Ovary (tissue), 9 donors: Measurements from ENCODE around the gene SULF2. TPM values are rescaled to one million over a fixed set of nuclear protein-coding genes. Genes with fewer than 3 reads are reported as not detected.

Source experiments
- DNase-seq, 5 donors: peaks; one replicate each; pipeline ENCODE4 v3.0.0-alpha.2; 2019 to 2020
- H3K27ac ChIP-seq, 2 donors: fragments of 200-600 bp; one replicate each; pipeline versions ENCODE4 v1.5.1 to v1.8.0; 2019 to 2022
- H3K27me3 ChIP-seq: fragments of 200-600 bp; one replicate; pipeline ENCODE4 v1.8.0; 2022
- H3K36me3 ChIP-seq: fragments of 200-600 bp; sonication (generic); one replicate; pipeline ENCODE4 v1.5.1; 2019
- H3K4me1 ChIP-seq: one replicate; pipeline ENCODE4 v1.8.1; 2013; ENCODE audit warnings: mild to moderate bottlenecking, moderate library complexity; ENCODE audit not compliant: insufficient read depth
- H3K4me3 ChIP-seq: fragments of 200-600 bp; sonication (generic); one replicate; pipeline ENCODE4 v1.5.1; 2017
- H3K9me3 ChIP-seq, 2 donors: fragments of 200-600 bp in 1 of 2; sonication (generic) in 1 of 2; one replicate each; pipeline versions ENCODE4 v1.5.1 to v1.8.1; 2013 to 2019; ENCODE audit warnings: mild to moderate bottlenecking in 1 of 2, moderate library complexity in 1 of 2
- CTCF ChIP-seq, 3 donors: fragments of 450-650 bp in 2 of 3; fragments of 200-600 bp in 1 of 3; IDR thresholded peaks; one replicate each; pipeline versions ENCODE4 v1.5.1 to v1.8.0; 2016 to 2022; ENCODE audit warnings: antibody characterized with exemption in 3 of 3, mild to moderate bottlenecking in 1 of 3
- EP300 ChIP-seq: sonication (generic); formaldehyde crosslinking; IDR thresholded peaks from one replicate; pipeline ENCODE4 v1.6.1; 2017; ENCODE audit warnings: antibody characterized with exemption
- POLR2A ChIP-seq: fragments of 450-650 bp; IDR thresholded peaks from one replicate; pipeline ENCODE4 v1.6.1; 2017; ENCODE audit warnings: antibody characterized with exemption, mild to moderate bottlenecking, moderate library complexity
- WGBS, 3 donors: extraction: QIAGEN DNeasy Blood & Tissue Kit in 1 of 3; methylation state at CpG; one replicate each; pipeline versions ENCODE4 v1.1.5 to v1.1.7; 2013 to 2017; 5-methylcytosine and 5-hydroxymethylcytosine counted together
- intact Hi-C, 4 donors: fragments of 100-400 bp; cut with DNase I; formaldehyde crosslinking; loops; one replicate each; pipeline versions ENCODE4 v1.11.0 to v1.15.1; 2022 to 2023
- polyA plus RNA-seq, 2 donors: library from polyadenylated mRNA; stranded (reverse); fragments of 200-250 nt in 1 of 2; fragments of 350-450 nt in 1 of 2; fragmentation: Illumina TruSeq in 1 of 2; extraction: RNeasy Lipid Tissue Mini Kit (QIAGEN cat#74804) in 1 of 2; gene quantifications; one replicate each; pipeline ENCODE4 v1.2.3, GENCODE V29; 2013 to 2014
- total RNA-seq, 7 donors: library from RNA; depleted of rRNA in 2 of 7; stranded (reverse); fragments of >200 nt in 2 of 7; fragmentation: NEBNext Ultra II Directional in 3 of 7; extraction: Animal tissue kit (Norgen Biotek cat#: 25700) in 3 of 7; gene quantifications; one replicate each; pipeline versions ENCODE4 v1.1.0 to v1.2.4, GENCODE V29; 2016 to 2023
- donor health status: DM: no; HTN: no; CAD: no; lungs with moderate emphysema.
- donor health status: DM: no; HTN: no; CAD: no.
- donor health status: Bipolar disorder and iron deficiency.
- donor health status: DM: yes; HTN: yes; CAD: no.
- donor health status: DM: no; HTN: no; CAD: no.
- donor health status: DM: yes; HTN: yes; CAD: no.

The SULF2 gene
- total and polyA plus RNA-seq, 9 donors: 128 to 423 (median 362) TPM

DNA sequence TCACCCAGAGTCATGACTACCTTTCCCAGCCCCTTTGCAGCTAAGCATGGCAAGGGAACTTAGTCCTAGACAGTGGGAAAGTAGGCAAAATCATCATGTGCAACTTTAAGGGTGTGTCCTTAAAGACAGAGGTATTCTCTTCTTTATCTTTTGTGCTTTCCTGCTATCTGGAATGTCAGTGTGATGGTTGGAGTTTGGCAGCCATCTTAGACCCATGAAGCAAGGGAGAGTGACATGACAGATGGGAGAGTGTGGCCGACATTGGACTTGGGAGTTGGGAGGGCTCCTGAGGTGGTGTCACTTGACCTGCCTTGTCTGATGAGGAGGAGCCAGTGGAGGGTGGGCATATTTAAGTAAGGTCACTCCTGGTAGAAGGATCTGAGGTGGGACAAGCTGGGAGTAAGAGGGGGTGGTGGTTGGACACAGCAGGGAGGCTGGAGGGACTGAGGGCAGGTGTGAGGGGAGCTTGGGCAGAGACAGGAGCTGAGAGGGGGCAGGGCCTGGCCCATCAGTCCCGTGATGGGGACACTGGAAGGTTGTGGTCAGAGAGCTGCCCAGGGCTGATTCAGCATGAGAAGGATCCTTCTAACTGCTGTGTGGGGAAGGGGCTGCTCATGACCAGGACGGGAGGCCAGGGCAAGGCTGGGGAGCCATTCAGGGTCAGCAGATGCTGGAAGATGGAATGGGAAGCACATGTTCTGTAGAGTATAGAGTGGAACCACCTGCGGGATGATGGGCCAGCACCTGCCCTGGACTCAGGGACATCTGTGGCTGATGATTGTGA lies 29.5 kb upstream of the SULF2 start:
- no peaks in the 10 kb centered on the region for H3K4me1 ChIP-seq
- no peaks in the 10 kb centered on the region for H3K36me3 ChIP-seq
- WGBS, 3 donors: 79 to 82% (median 81%) methylated on average over 4 of the region's 4 CpGs
- intact Hi-C loops: no loop called here
- TF ChIP-seq POLR2A (no peak), CTCF (IDR thresholded peaks at IDR 0.05) (no peak), EP300 (no peak)
- no peaks in the 10 kb centered on the region for H3K9me3 ChIP-seq
- H3K4me3 ChIP-seq: no peak overlapping the region
- no peak for DNase-seq
- H3K27me3 ChIP-seq: no peaks in the 10 kb centered on the region
- no peak overlapping the region for H3K27ac ChIP-seq

DNA sequence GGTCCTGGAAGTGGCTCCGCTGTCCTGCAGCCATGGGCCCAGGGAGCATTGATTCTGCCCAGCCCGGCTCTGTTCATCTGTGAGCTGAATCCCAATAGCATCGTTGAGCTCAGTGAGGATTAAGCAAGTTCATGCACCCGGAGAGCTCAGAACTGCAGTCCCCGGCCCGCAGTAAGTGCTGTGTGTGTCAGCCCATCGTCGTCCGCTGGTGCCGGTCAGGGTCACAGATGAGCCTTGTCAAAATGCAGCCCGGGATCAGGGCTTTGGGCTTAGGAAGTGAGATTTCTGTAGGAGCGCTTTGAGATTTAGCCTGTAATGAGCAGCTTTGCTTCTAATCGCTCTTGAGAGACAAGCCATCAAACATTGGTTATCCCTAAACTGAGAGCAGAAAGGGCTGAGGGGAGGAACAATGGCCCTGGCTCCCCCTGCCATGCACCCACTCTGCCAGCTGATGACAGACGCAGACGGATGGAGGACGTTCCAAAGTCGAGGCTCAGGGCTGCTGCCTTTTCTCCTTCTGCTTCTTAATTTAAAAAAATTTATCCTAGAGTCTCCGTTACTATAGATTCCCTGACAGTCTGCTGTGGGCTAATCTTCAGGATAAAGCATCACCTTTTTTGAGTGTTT lies 25.6 kb upstream of the SULF2 start:
- no peaks in the 10 kb centered on the region for H3K27me3 ChIP-seq
- TF ChIP-seq EP300 (no peak), POLR2A (no peak), CTCF (IDR thresholded peaks at IDR 0.05) (no peak)
- no peak for DNase-seq
- no peak overlapping the region for H3K27ac ChIP-seq
- H3K36me3 ChIP-seq: no peaks in the 10 kb centered on the region
- H3K9me3 ChIP-seq: no peaks in the 10 kb centered on the region
- no peak overlapping the region for H3K4me3 ChIP-seq
- intact Hi-C loops: no loop called here
- 76 to 79% (median 78%) methylated on average over 18 of the region's 18 CpGs for WGBS, 3 donors
- no peaks in the 10 kb centered on the region for H3K4me1 ChIP-seq

DNA sequence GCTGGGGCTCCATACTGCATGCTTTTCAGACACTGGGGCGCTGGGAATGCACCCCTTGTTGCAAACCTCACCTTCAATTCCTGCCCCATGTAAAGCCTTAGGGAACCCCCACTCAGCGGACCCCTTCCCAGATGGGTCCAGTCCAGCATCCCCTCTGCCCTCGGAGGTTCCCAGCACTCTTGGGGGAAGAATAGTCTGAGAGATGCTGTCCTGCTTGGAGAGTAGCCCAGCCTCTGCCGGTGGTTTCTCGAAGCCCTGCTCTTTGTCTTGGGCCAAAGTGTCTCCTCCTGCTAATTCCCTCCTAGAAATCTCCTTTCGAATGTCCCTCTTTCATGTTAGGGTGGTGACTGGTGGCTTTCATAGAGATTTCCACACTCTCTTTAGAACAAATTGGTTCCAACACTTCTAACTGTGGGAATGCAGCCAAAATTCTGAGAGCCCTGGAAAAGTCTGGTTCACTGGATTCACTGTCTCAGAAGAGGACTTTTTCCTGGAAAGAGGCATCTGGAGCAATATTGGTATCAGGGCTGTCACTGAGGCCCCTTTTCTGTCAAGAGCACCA lies 24.9 kb upstream of the SULF2 start:
- H3K27ac ChIP-seq: no peak overlapping the region
- H3K4me3 ChIP-seq: no peak overlapping the region
- 42 to 70% (median 58%) methylated on average over 6 of the region's 6 CpGs for WGBS, 3 donors
- no peak for DNase-seq
- no peaks in the 10 kb centered on the region for H3K36me3 ChIP-seq
- intact Hi-C loops: no loop called here
- TF ChIP-seq EP300 (no peak), POLR2A (no peak), CTCF (IDR thresholded peaks at IDR 0.05) (no peak)
- no peaks in the 10 kb centered on the region for H3K27me3 ChIP-seq
- no peaks in the 10 kb centered on the region for H3K9me3 ChIP-seq
- no peaks in the 10 kb centered on the region for H3K4me1 ChIP-seq

DNA sequence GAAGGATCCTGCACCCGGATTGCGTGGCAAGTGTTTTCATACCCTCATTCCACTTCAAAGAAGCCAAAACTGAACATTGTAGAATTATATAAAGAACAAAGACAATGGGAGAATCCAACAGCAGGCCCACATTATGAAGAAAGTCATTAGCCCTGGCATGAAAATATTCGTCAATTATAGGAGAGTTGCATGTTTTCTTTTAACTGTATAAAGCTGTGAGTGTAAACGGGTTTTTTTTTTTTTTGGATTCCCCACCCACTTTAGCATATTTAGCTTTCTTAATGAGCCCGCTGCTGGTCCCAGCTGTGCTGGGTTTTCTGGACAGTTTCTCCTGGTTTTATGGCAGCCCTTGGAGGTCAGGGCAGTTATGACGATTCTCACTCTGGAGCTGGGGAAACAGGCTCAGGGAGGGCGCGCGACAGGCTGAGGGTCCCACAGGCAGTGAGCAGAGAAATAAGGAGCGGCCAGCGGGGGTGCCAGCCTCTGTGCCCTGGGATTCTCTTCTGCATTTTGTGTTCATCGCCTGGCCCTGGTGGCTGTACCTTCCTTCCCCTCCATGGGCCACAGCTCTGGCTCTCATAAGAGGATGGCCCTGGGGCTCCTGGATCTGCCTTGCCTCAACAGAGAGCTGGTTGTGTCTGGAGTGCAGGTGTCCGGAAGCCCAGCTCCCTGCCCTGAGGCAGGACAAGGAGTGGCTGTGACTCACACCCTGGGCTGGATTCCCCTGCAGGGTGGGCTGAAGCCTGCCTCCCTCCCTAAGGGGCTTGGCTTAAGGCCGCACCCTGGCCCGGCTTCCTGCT lies 24.1 kb upstream of the SULF2 start:
- intact Hi-C loops: no loop called here
- no peak overlapping the region for H3K27ac ChIP-seq
- no peaks in the 10 kb centered on the region for H3K36me3 ChIP-seq
- H3K4me1 ChIP-seq: no peaks in the 10 kb centered on the region
- no peaks in the 10 kb centered on the region for H3K9me3 ChIP-seq
- DNase-seq: no peak
- H3K4me3 ChIP-seq: no peak overlapping the region
- TF ChIP-seq POLR2A (no peak), EP300 (no peak), CTCF (IDR thresholded peaks at IDR 0.05) (no peak)
- no peaks in the 10 kb centered on the region for H3K27me3 ChIP-seq
- 72 to 80% (median 75%) methylated on average over 15 of the region's 15 CpGs for WGBS, 3 donors
